B cell (primary cell): ENCODE measurements around the gene GRAMD2B.

ENCODE experiments used
- CTCF ChIP-seq: fragments of 200-600 bp; IDR thresholded peaks from one replicate; pipeline ENCODE4 v1.8.0; 2022; ENCODE audit warnings: antibody characterized with exemption, mild to moderate bottlenecking
- EZH2 ChIP-seq: IDR thresholded peaks from 2 replicates; pipeline ENCODE4 v1.6.1; 2012; ENCODE audit warnings: borderline replicate concordance, low read depth, mild to moderate bottlenecking, moderate library complexity, low read length; ENCODE audit not compliant: insufficient read depth, poor library complexity, severe bottlenecking

- TF ChIP-seq CTCF (no peak), EZH2 (no peak)
Measured at GRCh38 chr5:126511961-126512360, 88.8 kb downstream of the GRAMD2B start.
